Adrenal gland (tissue), 5 donors: ENCODE measurements around the gene CLDN25.

ENCODE experiments used
- POLR2A ChIP-seq, 2 donors: fragments of 450-650 bp; IDR thresholded peaks; one replicate each; pipeline ENCODE4 v1.6.1; 2017; ENCODE audit warnings: antibody characterized with exemption in 2 of 2, mild to moderate bottlenecking in 2 of 2, moderate library complexity in 1 of 2
- TF ChIP-seq, protein P1 (sequence below), 6 experiments: fragments of 450-650 bp in 4 of 6; fragments of 200-600 bp in 2 of 6; sonication (generic) in 1 of 6; IDR thresholded peaks; 1 replicate in 5 of 6; 2 replicates in 1 of 6; pipeline versions ENCODE4 v1.5.1 to v1.8.0; 2016 to 2021; ENCODE audit warnings: antibody characterized with exemption in 6 of 6, mild to moderate bottlenecking in 2 of 6, moderate library complexity in 1 of 6
- donor health status: DM: no; HTN: no; CAD: no.

- TF ChIP-seq, protein P1, sequence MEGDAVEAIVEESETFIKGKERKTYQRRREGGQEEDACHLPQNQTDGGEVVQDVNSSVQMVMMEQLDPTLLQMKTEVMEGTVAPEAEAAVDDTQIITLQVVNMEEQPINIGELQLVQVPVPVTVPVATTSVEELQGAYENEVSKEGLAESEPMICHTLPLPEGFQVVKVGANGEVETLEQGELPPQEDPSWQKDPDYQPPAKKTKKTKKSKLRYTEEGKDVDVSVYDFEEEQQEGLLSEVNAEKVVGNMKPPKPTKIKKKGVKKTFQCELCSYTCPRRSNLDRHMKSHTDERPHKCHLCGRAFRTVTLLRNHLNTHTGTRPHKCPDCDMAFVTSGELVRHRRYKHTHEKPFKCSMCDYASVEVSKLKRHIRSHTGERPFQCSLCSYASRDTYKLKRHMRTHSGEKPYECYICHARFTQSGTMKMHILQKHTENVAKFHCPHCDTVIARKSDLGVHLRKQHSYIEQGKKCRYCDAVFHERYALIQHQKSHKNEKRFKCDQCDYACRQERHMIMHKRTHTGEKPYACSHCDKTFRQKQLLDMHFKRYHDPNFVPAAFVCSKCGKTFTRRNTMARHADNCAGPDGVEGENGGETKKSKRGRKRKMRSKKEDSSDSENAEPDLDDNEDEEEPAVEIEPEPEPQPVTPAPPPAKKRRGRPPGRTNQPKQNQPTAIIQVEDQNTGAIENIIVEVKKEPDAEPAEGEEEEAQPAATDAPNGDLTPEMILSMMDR (IDR thresholded peaks at IDR 0.05), result no peak
- no peak for TF ChIP-seq POLR2A (IDR thresholded peaks at IDR 0.05)
Observed at GRCh38 chr11:113817626-113818025, 38.0 kb downstream of the CLDN25 start.
